HCT116 (cell line): ENCODE data around the gene SLC66A1. TPM values are rescaled to one million over a fixed set of nuclear protein-coding genes. Genes with fewer than 3 reads are reported as not detected.

Experiments used
- ATAC-seq: fragments of 200-7000 bp; cut with Tn5 transposase; 2 replicates; pipeline ENCODE4 v1.9.1; 2020; ENCODE audit warnings: mild to moderate bottlenecking, moderate library complexity
- BruUV-seq: library from RNA; stranded (reverse); fragments of 400-500 nt; replicated peaks from 2 replicates; lab custom pipeline; 2021; lab: Mats Ljungman, UMichigan
- CTCF ChIA-PET: fragments of 300-600 bp; sonication (Branson Sonifier 250); formaldehyde crosslinking; loops from one replicate; lab custom pipeline; 2021; ENCODE audit warnings: antibody characterized with exemption; lab: Charles Lee
- POLR2A ChIA-PET: fragments of 300-600, 350-600 bp; sonication (Branson Sonifier 250); formaldehyde crosslinking; loops from one replicate; lab custom pipeline; 2021; ENCODE audit warnings: antibody characterized with exemption; lab: Charles Lee
- RAD21 ChIA-PET, 2 experiments: fragments of 300-600 bp; sonication (Branson Sonifier 250); formaldehyde crosslinking; loops; one replicate each; lab custom pipeline; 2023; ENCODE audit warnings: low total read pairs in 2 of 2; ENCODE audit not compliant: uncharacterized antibody in 2 of 2, unreplicated experiment in 2 of 2, low non-redundant PET in 1 of 2; lab: Charles Lee
- DNase-seq: peaks from one replicate; pipeline ENCODE4 v3.0.0-alpha.2; 2010; ENCODE audit warnings: low read depth, low spot score
- H2AFZ ChIP-seq: fragments of 200-600 bp; shearing (Covaris generic), sonication (generic); 2 replicates; pipeline ENCODE4 v1.6.1; 2017; ENCODE audit warnings: low read depth, mixed run types, mixed read lengths, antibody characterized with exemption, low read length; ENCODE audit not compliant: poor library complexity, severe bottlenecking
- H3K27ac ChIP-seq: 2 replicates; pipeline ENCODE4 v1.5.1; 2012; ENCODE audit warnings: low read depth, low read length
- H3K27me3 ChIP-seq: fragments of 200-600 bp; sonication (generic); 2 replicates; pipeline ENCODE4 v1.6.1; 2016; ENCODE audit warnings: mixed run types, low read length, mixed read lengths; ENCODE audit not compliant: insufficient read depth
- H3K36me3 ChIP-seq, 2 experiments: fragments of 200-500 bp in 1 of 2; fragments of 200-600 bp in 1 of 2; sonication (Bioruptor generic) in 1 of 2; sonication (generic) in 1 of 2; 2 replicates each; pipeline versions ENCODE4 v1.5.1 to v1.6.1; 2014 to 2016; ENCODE audit warnings: low read length in 2 of 2, inconsistent platforms in 1 of 2, mixed read lengths in 1 of 2, mixed run types in 1 of 2; ENCODE audit not compliant: insufficient read depth in 2 of 2, control insufficient read depth in 1 of 2
- H3K4me1 ChIP-seq, 2 experiments: fragments of 200-600 bp in 1 of 2; sonication (generic) in 1 of 2; 2 replicates each; pipeline versions ENCODE4 v1.5.1 to v1.6.1; 2012 to 2017; ENCODE audit warnings: low read length in 2 of 2, inconsistent platforms in 1 of 2, mild to moderate bottlenecking in 1 of 2, mixed read lengths in 1 of 2, mixed run types in 1 of 2, moderate library complexity in 1 of 2; ENCODE audit not compliant: insufficient read depth in 2 of 2, control insufficient read depth in 1 of 2
- H3K4me2 ChIP-seq: fragments of 200-600 bp; sonication (generic); 2 replicates; pipeline ENCODE4 v1.6.1; 2017; ENCODE audit warnings: mixed run types, low read length, mixed read lengths
- H3K4me3 ChIP-seq, 2 experiments: fragments of 200-600 bp in 1 of 2; sonication (generic) in 1 of 2; replicated peaks in 1 of 2; 2 replicates each; pipeline ENCODE4 v1.5.1; 2011 to 2016; ENCODE audit warnings: low read length in 2 of 2, control low read depth in 1 of 2, low read depth in 1 of 2, mild to moderate bottlenecking in 1 of 2, mixed read lengths in 1 of 2, mixed run types in 1 of 2
- H3K79me2 ChIP-seq: fragments of 200-600 bp; sonication (generic); 2 replicates; pipeline ENCODE4 v1.6.1; 2017; ENCODE audit warnings: mild to moderate bottlenecking, mixed run types, low read length, moderate library complexity, mixed read lengths; ENCODE audit not compliant: insufficient read depth
- H3K9ac ChIP-seq: fragments of 200-600 bp; sonication (generic); 2 replicates; pipeline ENCODE4 v1.6.1; 2016; ENCODE audit warnings: low read length, mixed read lengths
- H3K9me2 ChIP-seq: fragments of 200-600 bp; sonication (generic), shearing (Covaris generic); 2 replicates; pipeline ENCODE4 v1.6.1; 2017; ENCODE audit warnings: mixed run types, mild to moderate bottlenecking, moderate library complexity; ENCODE audit not compliant: insufficient read depth
- H3K9me3 ChIP-seq, 2 experiments: fragments of 200-500 bp in 1 of 2; fragments of 200-600 bp in 1 of 2; sonication (Bioruptor generic) in 1 of 2; sonication (generic) in 1 of 2; 2 replicates each; pipeline ENCODE4 v1.6.1; 2014 to 2017; ENCODE audit warnings: low read length in 2 of 2, mixed read lengths in 2 of 2, inconsistent platforms in 1 of 2, low read depth in 1 of 2, mild to moderate bottlenecking in 1 of 2, mixed run types in 1 of 2, moderate library complexity in 1 of 2; ENCODE audit not compliant: control insufficient read depth in 1 of 2, insufficient read depth in 1 of 2
- H4K20me1 ChIP-seq: fragments of 200-600 bp; sonication (generic), shearing (Covaris generic); 2 replicates; pipeline ENCODE4 v1.6.1; 2017; ENCODE audit warnings: mixed run types, mild to moderate bottlenecking, moderate library complexity; ENCODE audit not compliant: insufficient read depth
- CEBPB ChIP-seq: IDR thresholded peaks from 2 replicates; pipeline ENCODE4 v1.6.1; 2012; ENCODE audit warnings: low read depth
- EGR1 ChIP-seq: IDR thresholded peaks from 2 replicates; pipeline ENCODE4 v1.6.1; 2012; ENCODE audit warnings: low read depth
- ELF1 ChIP-seq: IDR thresholded peaks from 2 replicates; pipeline ENCODE4 v1.6.1; 2012; ENCODE audit warnings: low read depth, borderline replicate concordance
- EZH2 ChIP-seq: fragments of 200-600 bp; sonication (generic); IDR thresholded peaks from 2 replicates; pipeline ENCODE4 v1.6.1; 2017; ENCODE audit warnings: antibody characterized with exemption, mixed run types
- EZH2phosphoT487 ChIP-seq: fragments of 200-600 bp; IDR thresholded peaks from 2 replicates; pipeline ENCODE4 v1.6.1; 2018; ENCODE audit warnings: antibody characterized with exemption, borderline replicate concordance
- FOSL1 ChIP-seq: IDR thresholded peaks from 2 replicates; pipeline ENCODE4 v1.6.1; 2012; ENCODE audit warnings: low read depth
- POLR2A ChIP-seq: IDR thresholded peaks from 2 replicates; pipeline ENCODE4 v1.7.0; 2011; ENCODE audit warnings: borderline replicate concordance; ENCODE audit not compliant: insufficient read depth, insufficient read length; ENCODE audit errors: extremely low read depth
- POLR2AphosphoS5 ChIP-seq: IDR thresholded peaks from 2 replicates; pipeline ENCODE4 v1.6.1; 2011; ENCODE audit warnings: mild to moderate bottlenecking, low read depth, low read length, moderate library complexity
- SIN3A ChIP-seq: IDR thresholded peaks from 2 replicates; pipeline ENCODE4 v1.6.1; 2012; ENCODE audit warnings: low read depth
- SP1 ChIP-seq: IDR thresholded peaks from 2 replicates; pipeline ENCODE4 v1.6.1; 2012; ENCODE audit warnings: low read depth
- SRF ChIP-seq: IDR thresholded peaks from 2 replicates; pipeline ENCODE4 v1.6.1; 2012; ENCODE audit warnings: low read depth
- TCF7L2 ChIP-seq: IDR thresholded peaks from 2 replicates; pipeline ENCODE4 v1.7.0; 2011; ENCODE audit warnings: borderline replicate concordance, inconsistent platforms; ENCODE audit not compliant: insufficient read depth, insufficient read length; ENCODE audit errors: extremely low read depth
- YY1 ChIP-seq: IDR thresholded peaks from 2 replicates; pipeline ENCODE4 v1.6.1; 2011; ENCODE audit warnings: low read length, low read depth, moderate library complexity, mild to moderate bottlenecking; ENCODE audit not compliant: insufficient replicate concordance; ENCODE audit errors: extremely low read depth
- ZBTB33 ChIP-seq: IDR thresholded peaks from 2 replicates; pipeline ENCODE4 v1.6.1; 2011; ENCODE audit warnings: mild to moderate bottlenecking, low read length, moderate library complexity; ENCODE audit not compliant: insufficient replicate concordance; ENCODE audit errors: extremely low read depth
- ZFX ChIP-seq: fragments of 450-650 bp; IDR thresholded peaks from 2 replicates; pipeline ENCODE4 v1.6.1; 2017
- ZNF274 ChIP-seq: fragments of 200-500 bp; sonication (Bioruptor generic); IDR thresholded peaks from 2 replicates; pipeline ENCODE4 v1.6.1; 2014; ENCODE audit warnings: mild to moderate bottlenecking, low read depth, low read length, inconsistent platforms
- intact Hi-C: fragments of 100-400 bp; cut with micrococcal nuclease; formaldehyde crosslinking; loops from 2 replicates; pipeline ENCODE4 v1.10.0; 2022
- total RNA-seq: library from RNA; stranded (reverse); gene quantifications from one replicate; pipeline ENCODE4 v1.2.1, GENCODE V29; 2021; ENCODE audit not compliant: unreplicated experiment
- TF ChIP-seq, protein P1 (sequence below), 3 experiments: fragments of 200-600 bp in 1 of 3; sonication (generic) in 1 of 3; IDR thresholded peaks in 2 of 3; conservative IDR thresholded peaks in 1 of 3; 2 replicates each; pipeline ENCODE4 v1.5.1; 2012 to 2017; ENCODE audit warnings: low read depth in 2 of 3, low read length in 2 of 3, antibody characterized with exemption in 1 of 3, borderline replicate concordance in 1 of 3, control low read depth in 1 of 3, mild to moderate bottlenecking in 1 of 3, mixed read lengths in 1 of 3, mixed run types in 1 of 3, moderate library complexity in 1 of 3; ENCODE audit not compliant: insufficient read depth in 1 of 3
- TF ChIP-seq, protein P2 (sequence below): IDR thresholded peaks from 2 replicates; pipeline ENCODE4 v1.6.1; 2012

The SLC66A1 gene
- total RNA-seq, 1 experiment from 2014 or later, result 11.1 TPM

- ChIA-PET RAD21 (no interaction called here), POLR2A (no interaction called here), CTCF (no interaction called here)
- Histone ChIP-seq H3K4me2 (no peak overlapping the region), H3K36me3 (peaks cover 30 to 34% of the 10 kb centered on the region in 2 experiments), H3K79me2 (peaks cover 31% of the 10 kb centered on the region), H2AFZ (no peak overlapping the region), H3K27me3 (no peaks in the 10 kb centered on the region), H4K20me1 (no peaks in the 10 kb centered on the region), H3K27ac (no peak overlapping the region), H3K4me3 (no peak overlapping the region), H3K9me2 (no peaks in the 10 kb centered on the region), H3K4me1 (peaks cover 5 to 9% of the 10 kb centered on the region in 2 experiments; a peak in 3 of 4 replicates), H3K9me3 (no peaks in the 10 kb centered on the region), H3K9ac (no peak overlapping the region)
- TF ChIP-seq CEBPB (no peak), SP1 (no peak), ZNF274 (no peak), SRF (no peak), EZH2 (no peak), TCF7L2 (no peak), FOSL1 (no peak), ELF1 (no peak), EGR1 (no peak), EZH2phosphoT487 (no peak), YY1 (no peak), SIN3A (no peak), ZFX (no peak), ZBTB33 (no peak), POLR2AphosphoS5 (no peak), POLR2A (no peak)
- TF ChIP-seq, protein P1, sequence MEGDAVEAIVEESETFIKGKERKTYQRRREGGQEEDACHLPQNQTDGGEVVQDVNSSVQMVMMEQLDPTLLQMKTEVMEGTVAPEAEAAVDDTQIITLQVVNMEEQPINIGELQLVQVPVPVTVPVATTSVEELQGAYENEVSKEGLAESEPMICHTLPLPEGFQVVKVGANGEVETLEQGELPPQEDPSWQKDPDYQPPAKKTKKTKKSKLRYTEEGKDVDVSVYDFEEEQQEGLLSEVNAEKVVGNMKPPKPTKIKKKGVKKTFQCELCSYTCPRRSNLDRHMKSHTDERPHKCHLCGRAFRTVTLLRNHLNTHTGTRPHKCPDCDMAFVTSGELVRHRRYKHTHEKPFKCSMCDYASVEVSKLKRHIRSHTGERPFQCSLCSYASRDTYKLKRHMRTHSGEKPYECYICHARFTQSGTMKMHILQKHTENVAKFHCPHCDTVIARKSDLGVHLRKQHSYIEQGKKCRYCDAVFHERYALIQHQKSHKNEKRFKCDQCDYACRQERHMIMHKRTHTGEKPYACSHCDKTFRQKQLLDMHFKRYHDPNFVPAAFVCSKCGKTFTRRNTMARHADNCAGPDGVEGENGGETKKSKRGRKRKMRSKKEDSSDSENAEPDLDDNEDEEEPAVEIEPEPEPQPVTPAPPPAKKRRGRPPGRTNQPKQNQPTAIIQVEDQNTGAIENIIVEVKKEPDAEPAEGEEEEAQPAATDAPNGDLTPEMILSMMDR (IDR thresholded peaks at IDR 0.05 in 2 of 3, conservative IDR thresholded peaks at IDR 0.05 in 1 of 3; ENCODE audit: borderline replicate concordance in 1 of 3, insufficient read depth in 1 of 3, low read depth in 2 of 3, low read length in 2 of 3), result no peak
- TF ChIP-seq, protein P2, sequence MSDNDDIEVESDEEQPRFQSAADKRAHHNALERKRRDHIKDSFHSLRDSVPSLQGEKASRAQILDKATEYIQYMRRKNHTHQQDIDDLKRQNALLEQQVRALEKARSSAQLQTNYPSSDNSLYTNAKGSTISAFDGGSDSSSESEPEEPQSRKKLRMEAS, result no peak
- ATAC-seq (no peak), DNase-seq (no peak)
- no TSS peak for BruUV-seq
- intact Hi-C loops, result no loop called here
Observed at GRCh38 chr1:19306941-19307340, 5.2 kb upstream of the SLC66A1 start.
